ENCODE results near the gene MED8.

MED8 gene

DNA sequence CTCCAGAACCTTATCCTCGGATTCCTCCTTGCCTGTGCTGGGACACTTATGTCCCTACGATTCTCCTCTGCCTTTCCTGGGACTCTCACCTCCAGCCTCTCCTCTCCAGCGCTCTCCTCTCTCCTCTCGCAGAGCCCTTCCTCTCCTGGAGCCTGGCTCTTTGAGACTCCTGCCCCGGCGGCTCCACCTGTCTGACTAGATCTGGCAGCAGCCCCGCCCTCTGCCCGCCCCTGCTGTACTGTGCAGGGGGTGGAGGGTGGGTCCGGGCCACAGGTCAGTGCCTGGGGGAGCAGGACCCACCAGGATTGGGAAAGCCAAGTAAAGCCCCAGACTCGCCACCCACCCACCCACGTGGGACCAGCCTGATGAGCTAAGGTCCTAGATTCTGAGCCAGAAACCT is 23.4 kb downstream of the MED8 start:
- Histone ChIP-seq H3K4me1 (ENCODE audit: insufficient read depth, low read length) (peaks cover 8% of the 10 kb centered on the region; the same call in 1 of the 2 replicates), H3K9me3 (ENCODE audit: control insufficient read depth, insufficient read depth, low read length) (no peaks in the 10 kb centered on the region), H3K36me3 (ENCODE audit: insufficient read depth, low read length) (peaks cover 15% of the 10 kb centered on the region), H3K9ac (ENCODE audit: low read depth, low read length) (peak overlapping the region; percentile 85; the same call in 1 of the 2 replicates)

GRCh38 chr1:43365678-43366077 is 23.9 kb downstream of the MED8 start:
- Histone ChIP-seq H3K4me1 (ENCODE audit: insufficient read depth, low read length) (peaks cover 11% of the 10 kb centered on the region; the same call in 1 of the 2 replicates), H3K9me3 (ENCODE audit: control insufficient read depth, insufficient read depth, low read length) (no peaks in the 10 kb centered on the region), H3K36me3 (ENCODE audit: insufficient read depth, low read length) (peaks cover 20% of the 10 kb centered on the region), H3K9ac (ENCODE audit: low read depth, low read length) (no peak overlapping the region)

- no peak overlapping the region for H3K9ac ChIP-seq (ENCODE audit: low read depth, low read length)
- H3K9me3 ChIP-seq (ENCODE audit: control insufficient read depth, insufficient read depth, low read length): no peaks in the 10 kb centered on the region
- H3K36me3 ChIP-seq (ENCODE audit: insufficient read depth, low read length): peaks cover 29% of the 10 kb centered on the region
- peaks cover 12% of the 10 kb centered on the region; the same call in 1 of the 2 replicates for H3K4me1 ChIP-seq (ENCODE audit: insufficient read depth, low read length)
Observed at GRCh38 chr1:43363935-43364525, 25.6 kb downstream of the MED8 start.

- H3K9ac ChIP-seq (ENCODE audit: low read depth, low read length): no peak overlapping the region
- H3K36me3 ChIP-seq (ENCODE audit: insufficient read depth, low read length): peaks cover 29% of the 10 kb centered on the region
- peaks cover 9% of the 10 kb centered on the region; the same call in 1 of the 2 replicates for H3K4me1 ChIP-seq (ENCODE audit: insufficient read depth, low read length)
- H3K9me3 ChIP-seq (ENCODE audit: control insufficient read depth, insufficient read depth, low read length): no peaks in the 10 kb centered on the region
Observed at GRCh38 chr1:43363283-43363934, 26.2 kb downstream of the MED8 start.

GRCh38 chr1:43360616-43361015 is 29.0 kb downstream of the MED8 start:
- Histone ChIP-seq H3K4me1 (ENCODE audit: insufficient read depth, low read length) (peaks cover 4% of the 10 kb centered on the region; the same call in 1 of the 2 replicates), H3K9me3 (ENCODE audit: control insufficient read depth, insufficient read depth, low read length) (no peaks in the 10 kb centered on the region), H3K9ac (ENCODE audit: low read depth, low read length) (no peak overlapping the region), H3K36me3 (ENCODE audit: insufficient read depth, low read length) (peaks cover 29% of the 10 kb centered on the region)

- no peaks in the 10 kb centered on the region for H3K9me3 ChIP-seq (ENCODE audit: control insufficient read depth, insufficient read depth, low read length)
- H3K9ac ChIP-seq (ENCODE audit: low read depth, low read length): peak overlapping the region; percentile 62
- H3K4me1 ChIP-seq (ENCODE audit: insufficient read depth, low read length): peaks cover 4% of the 10 kb centered on the region; the same call in 1 of the 2 replicates
- peaks cover 28% of the 10 kb centered on the region for H3K36me3 ChIP-seq (ENCODE audit: insufficient read depth, low read length)
Observed at GRCh38 chr1:43359696-43360095, 29.9 kb downstream of the MED8 start.

DNA sequence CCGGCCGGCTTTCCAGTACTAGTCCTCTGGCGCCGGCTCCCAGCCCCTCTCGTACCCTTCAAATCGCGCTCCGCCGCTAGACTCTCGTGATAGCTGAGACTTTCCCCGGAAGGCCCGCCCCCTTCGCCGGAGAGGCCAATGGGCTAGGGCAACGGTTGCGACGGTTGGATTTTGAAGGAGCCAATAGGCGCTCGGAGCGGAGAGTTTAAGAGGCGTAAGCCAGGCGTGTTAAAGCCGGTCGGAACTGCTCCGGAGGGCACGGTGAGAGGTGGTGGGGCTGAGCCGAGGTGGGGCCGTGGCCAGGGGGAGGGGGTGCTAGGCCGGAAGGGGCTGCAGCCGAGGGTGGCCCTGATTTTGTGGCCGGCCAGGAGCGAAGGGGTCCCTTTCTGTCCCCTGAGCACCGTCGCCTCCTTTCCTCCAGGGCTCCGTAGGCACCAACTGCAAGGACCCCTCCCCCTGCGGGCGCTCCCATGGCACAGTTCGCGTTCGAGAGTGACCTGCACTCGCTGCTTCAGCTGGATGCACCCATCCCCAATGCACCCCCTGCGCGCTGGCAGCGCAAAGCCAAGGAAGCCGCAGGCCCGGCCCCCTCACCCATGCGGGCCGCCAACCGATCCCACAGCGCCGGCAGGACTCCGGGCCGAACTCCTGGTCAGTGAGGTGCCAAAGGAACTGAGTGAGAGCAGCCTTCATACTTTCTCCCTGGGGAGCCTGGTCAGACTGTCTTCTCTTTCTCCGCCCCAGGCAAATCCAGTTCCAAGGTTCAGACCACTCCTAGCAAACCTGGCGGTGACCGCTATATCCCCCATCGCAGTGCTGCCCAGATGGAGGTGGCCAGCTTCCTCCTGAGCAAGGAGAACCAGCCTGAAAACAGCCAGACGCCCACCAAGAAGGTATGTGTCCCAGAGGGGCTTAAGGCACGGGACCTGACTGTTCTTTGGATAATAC is 30.6 kb downstream of the MED8 start, which contains the start of gene CDC20:
Gene CDC20 (plus strand): TSS at position 236 of the 948 bp plus-strand sequence. CDS start 235 bp downstream, at position 471.
- H3K9ac ChIP-seq (ENCODE audit: low read depth, low read length): peak within 1 kb of the TSS; percentile 95
- peaks cover 4% of the 10 kb centered on the region; the same call in 1 of the 2 replicates for H3K4me1 ChIP-seq (ENCODE audit: insufficient read depth, low read length)
- H3K36me3 ChIP-seq (ENCODE audit: insufficient read depth, low read length): peaks cover 23% of the 10 kb centered on the region
- H3K9me3 ChIP-seq (ENCODE audit: control insufficient read depth, insufficient read depth, low read length): no peaks in the 10 kb centered on the region

- Histone ChIP-seq H3K9me3 (ENCODE audit: control insufficient read depth, insufficient read depth, low read length) (no peaks in the 10 kb centered on the region), H3K9ac (ENCODE audit: low read depth, low read length) (peak overlapping the region; percentile 95), H3K4me1 (ENCODE audit: insufficient read depth, low read length) (peaks cover 4% of the 10 kb centered on the region; the same call in 1 of the 2 replicates), H3K36me3 (ENCODE audit: insufficient read depth, low read length) (peaks cover 23% of the 10 kb centered on the region)
Observed at GRCh38 chr1:43358121-43358745, 31.4 kb downstream of the MED8 start.

- Histone ChIP-seq H3K9ac (ENCODE audit: low read depth, low read length) (no peak overlapping the region), H3K9me3 (ENCODE audit: control insufficient read depth, insufficient read depth, low read length) (no peaks in the 10 kb centered on the region), H3K36me3 (ENCODE audit: insufficient read depth, low read length) (peaks cover 23% of the 10 kb centered on the region), H3K4me1 (ENCODE audit: insufficient read depth, low read length) (peaks cover 4% of the 10 kb centered on the region; the same call in 1 of the 2 replicates)
Observed at GRCh38 chr1:43357251-43357650, 32.3 kb downstream of the MED8 start.

- Histone ChIP-seq H3K9ac (ENCODE audit: low read depth, low read length) (no peak overlapping the region), H3K9me3 (ENCODE audit: control insufficient read depth, insufficient read depth, low read length) (no peaks in the 10 kb centered on the region), H3K4me1 (ENCODE audit: insufficient read depth, low read length) (peaks cover 5% of the 10 kb centered on the region)
Observed at GRCh38 chr1:43354936-43355335, 34.7 kb downstream of the MED8 start.

DNA sequence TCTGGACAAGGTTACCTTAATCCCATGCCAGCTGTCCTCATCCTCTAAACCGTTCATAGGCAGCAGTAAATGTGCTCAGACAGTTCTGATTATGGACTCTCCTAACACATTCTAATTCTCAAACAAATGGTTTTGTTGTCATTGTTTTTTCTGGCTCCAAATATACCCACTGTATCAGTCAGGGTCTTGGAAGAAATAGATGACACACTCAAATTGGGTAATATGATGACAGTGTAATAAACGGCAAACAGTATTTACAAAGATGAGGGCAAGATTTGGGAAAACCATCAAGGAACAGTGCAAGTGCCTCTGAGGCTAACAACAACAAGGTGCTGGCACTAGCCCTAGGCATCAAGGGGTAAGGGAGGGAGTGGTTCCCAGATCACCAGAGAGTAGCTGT is 35.1 kb downstream of the MED8 start:
- H3K4me1 ChIP-seq (ENCODE audit: insufficient read depth, low read length): peaks cover 5% of the 10 kb centered on the region
- no peak overlapping the region for H3K9ac ChIP-seq (ENCODE audit: low read depth, low read length)
- no peaks in the 10 kb centered on the region for H3K9me3 ChIP-seq (ENCODE audit: control insufficient read depth, insufficient read depth, low read length)
- H3K36me3 ChIP-seq (ENCODE audit: insufficient read depth, low read length): no peaks in the 10 kb centered on the region

More at GRCh38 chr1:43354936-43355335, 34.7 kb downstream of the MED8 start:
- H3K36me3 ChIP-seq (ENCODE audit: insufficient read depth, low read length): peaks cover 2% of the 10 kb centered on the region; the same call in 1 of the 2 replicates

DNA sequence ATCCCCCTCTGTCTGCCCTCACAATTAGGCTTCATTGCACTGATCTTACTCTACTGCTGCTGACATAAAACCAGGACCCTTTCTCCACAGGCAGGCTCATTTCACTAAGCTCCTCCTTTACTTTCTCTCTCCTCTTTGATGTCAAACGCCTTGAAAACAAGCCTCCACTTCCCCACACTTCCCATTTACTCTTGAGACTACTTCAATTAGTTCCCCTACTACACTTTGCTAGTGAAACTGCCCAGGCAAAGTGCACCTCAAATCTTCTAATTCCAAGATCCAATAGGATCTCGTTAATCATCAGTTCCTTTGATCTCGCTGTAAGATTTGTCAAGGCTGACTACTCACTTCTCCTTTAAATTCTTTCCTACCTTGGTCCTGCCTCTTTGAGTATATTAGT is 36.7 kb downstream of the MED8 start:
- Histone ChIP-seq H3K4me1 (ENCODE audit: insufficient read depth, low read length) (peaks cover 5% of the 10 kb centered on the region), H3K9me3 (ENCODE audit: control insufficient read depth, insufficient read depth, low read length) (no peaks in the 10 kb centered on the region), H3K9ac (ENCODE audit: low read depth, low read length) (no peak overlapping the region), H3K36me3 (ENCODE audit: insufficient read depth, low read length) (no peaks in the 10 kb centered on the region)

- H3K9ac ChIP-seq (ENCODE audit: low read depth, low read length): no peak overlapping the region
- no peaks in the 10 kb centered on the region for H3K9me3 ChIP-seq (ENCODE audit: control insufficient read depth, insufficient read depth, low read length)
- no peaks in the 10 kb centered on the region for H3K36me3 ChIP-seq (ENCODE audit: insufficient read depth, low read length)
- H3K4me1 ChIP-seq (ENCODE audit: insufficient read depth, low read length): peaks cover 5% of the 10 kb centered on the region
Observed at GRCh38 chr1:43352351-43352705, 37.3 kb downstream of the MED8 start.
